NOMO-1 treated with dmso at 0.1 percent for 144 hours (cell line): ENCODE results near the gene CNTNAP2.
"Not testable (repeated sequence)": the region's sequence is repeated elsewhere in the genome, so short reads cannot be mapped to it uniquely, and the experiment has no call there.

Source experiments
- DNase-seq: peaks from one replicate; lab custom pipeline; 2025; ENCODE audit not compliant: unreplicated experiment; lab: John Stamatoyannopoulos, UW

The CNTNAP2 gene

DNA sequence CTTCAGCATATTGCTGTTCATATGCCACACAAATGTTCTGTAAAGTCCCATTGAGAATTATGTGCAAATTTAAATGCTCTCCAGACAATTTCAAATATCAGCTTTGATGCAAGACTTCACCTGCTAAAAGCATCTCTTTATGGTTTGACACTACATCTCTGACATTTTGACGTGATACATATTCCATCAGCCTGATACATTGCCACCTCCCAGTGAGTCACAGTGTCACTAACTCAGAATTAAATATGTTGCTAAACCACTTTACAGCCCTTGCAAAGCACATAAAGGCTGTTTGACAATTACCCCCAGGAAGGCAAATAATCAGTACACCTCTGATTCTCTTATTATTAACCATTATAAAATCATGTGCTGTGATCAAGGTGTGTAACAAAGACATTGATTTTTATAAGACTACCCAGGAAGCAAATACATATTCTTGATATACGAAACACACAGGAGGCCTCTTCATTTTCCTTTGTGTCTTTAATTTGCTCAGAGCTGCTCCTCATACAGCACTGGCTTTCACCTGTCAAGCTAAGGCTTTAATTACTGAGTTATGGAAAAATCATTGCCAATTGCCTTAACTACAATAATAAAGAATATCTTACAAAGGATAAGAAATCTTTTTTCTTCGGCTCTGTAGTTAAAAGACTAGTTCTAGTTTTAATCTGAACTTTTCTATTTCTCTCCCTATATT lies 1926.5 kb downstream of the CNTNAP2 start:
- DNase-seq: no peak

DNA sequence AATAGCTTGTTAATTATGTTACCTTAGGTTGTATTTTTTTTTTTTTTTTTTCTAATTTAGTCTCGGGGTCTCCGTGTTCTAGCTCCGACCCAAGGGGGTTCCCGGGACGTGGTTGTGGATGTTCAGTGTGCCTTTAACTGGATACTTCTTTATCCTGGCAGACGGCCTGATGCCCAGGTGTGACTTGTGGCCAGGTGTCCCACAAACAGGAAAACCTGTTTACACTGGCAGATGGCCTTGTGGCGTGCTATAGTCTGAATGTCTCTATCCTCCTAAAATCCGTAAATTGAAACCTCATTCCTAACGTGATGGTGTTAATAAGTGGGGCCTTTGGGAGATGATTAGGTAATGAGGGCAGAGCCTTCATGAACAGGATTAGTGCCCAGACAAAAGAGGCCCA lies 1927.6 kb downstream of the CNTNAP2 start:
- DNase-seq: no peak

GRCh38 chr7:148045521-148045920 lies 1928.9 kb downstream of the CNTNAP2 start:
- no peak for DNase-seq

DNA sequence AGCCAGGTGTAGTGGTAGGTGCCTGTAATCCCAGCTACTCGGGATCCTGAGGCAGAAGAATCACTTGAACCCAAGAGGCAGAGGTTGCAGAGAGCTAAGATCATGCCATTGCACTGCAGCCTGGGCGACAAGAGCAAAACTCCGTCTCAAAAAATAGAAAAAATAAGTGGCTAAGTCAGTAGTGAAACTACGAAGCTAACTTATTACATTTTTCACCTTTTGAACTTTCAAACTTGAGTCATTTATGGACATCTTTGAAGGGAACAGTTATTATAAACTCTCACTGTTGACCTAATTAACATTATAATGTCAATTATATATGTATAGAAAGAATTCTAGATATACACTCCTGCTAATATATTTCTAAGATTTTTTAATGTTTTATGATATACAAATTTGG lies 1932.5 kb downstream of the CNTNAP2 start:
- DNase-seq: no peak

GRCh38 chr7:148050492-148051158 lies 1934.0 kb downstream of the CNTNAP2 start:
- DNase-seq: no peak

- no peak for DNase-seq
Observed at GRCh38 chr7:148056406-148056805, 1939.8 kb downstream of the CNTNAP2 start.

DNA sequence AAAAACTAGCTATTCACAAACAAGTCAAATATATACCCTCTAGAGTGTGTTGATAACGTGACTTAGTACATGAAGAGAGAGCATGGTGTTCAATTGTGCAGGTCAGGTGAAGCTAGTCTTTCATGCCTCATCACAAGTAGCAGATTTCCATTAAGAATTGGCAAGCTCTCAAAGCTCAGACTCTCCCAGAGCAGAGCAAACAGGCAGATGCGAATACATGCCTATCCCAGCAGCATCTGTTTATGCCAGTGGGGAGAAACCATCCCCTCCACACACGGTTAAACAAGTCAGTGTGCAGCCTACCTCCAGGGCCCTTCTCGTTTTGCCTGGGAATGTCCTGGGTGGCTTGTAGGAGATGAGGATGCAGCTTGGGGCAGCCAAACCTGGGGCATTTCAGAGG lies 1941.5 kb downstream of the CNTNAP2 start:
- DNase-seq: no peak

- no peak for DNase-seq
Observed at GRCh38 chr7:148058753-148059152, 1942.2 kb downstream of the CNTNAP2 start.

GRCh38 chr7:148060724-148061123 lies 1944.1 kb downstream of the CNTNAP2 start:
- DNase-seq: no peak

- DNase-seq: not testable (repeated sequence)
Observed at GRCh38 chr7:148078111-148078510, 1961.5 kb downstream of the CNTNAP2 start.

GRCh38 chr7:148079206-148080080 lies 1962.8 kb downstream of the CNTNAP2 start:
- DNase-seq: no peak

DNA sequence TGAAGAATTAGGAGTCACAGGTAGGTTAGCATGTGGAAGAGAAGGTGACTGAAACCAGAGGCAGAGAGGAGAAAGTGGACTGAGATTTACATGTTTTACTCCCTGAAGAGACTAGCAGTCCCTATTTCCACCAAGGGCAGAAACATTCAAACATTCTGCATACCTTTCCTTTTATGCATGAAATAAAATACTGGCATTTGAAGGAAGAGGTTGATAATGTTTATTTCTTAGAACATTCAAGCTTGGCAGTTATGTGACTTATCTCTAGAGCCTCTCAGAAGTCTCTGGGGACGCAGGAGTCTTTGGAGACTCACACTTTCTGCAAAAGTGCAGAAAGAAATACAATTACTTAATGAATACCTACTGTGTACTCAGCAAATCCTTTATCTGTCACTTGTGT lies 1966.8 kb downstream of the CNTNAP2 start:
- DNase-seq: no peak

GRCh38 chr7:148084138-148084537 lies 1967.5 kb downstream of the CNTNAP2 start:
- DNase-seq: no peak

DNA sequence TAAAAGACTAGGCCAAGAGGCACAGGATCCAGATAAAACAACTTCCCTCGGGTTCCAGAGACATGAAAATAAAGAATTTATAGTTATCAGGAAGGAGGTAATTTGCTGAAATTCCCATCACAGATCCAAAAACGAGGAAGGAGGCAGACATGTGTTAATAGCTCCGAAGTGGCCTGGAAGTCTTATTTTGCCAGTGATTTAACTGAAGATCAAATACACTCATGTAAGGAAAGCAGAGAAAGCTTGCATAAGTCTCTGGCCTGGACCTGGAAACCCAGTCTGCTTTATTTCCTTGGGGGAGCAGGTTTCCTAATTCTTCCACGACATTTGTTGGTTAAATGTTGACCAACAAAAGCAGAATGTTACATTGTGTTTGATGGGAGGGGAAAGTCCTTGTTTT lies 1975.3 kb downstream of the CNTNAP2 start:
- no peak for DNase-seq

- no peak for DNase-seq
Observed at GRCh38 chr7:148093375-148094166, 1977.0 kb downstream of the CNTNAP2 start.

DNA sequence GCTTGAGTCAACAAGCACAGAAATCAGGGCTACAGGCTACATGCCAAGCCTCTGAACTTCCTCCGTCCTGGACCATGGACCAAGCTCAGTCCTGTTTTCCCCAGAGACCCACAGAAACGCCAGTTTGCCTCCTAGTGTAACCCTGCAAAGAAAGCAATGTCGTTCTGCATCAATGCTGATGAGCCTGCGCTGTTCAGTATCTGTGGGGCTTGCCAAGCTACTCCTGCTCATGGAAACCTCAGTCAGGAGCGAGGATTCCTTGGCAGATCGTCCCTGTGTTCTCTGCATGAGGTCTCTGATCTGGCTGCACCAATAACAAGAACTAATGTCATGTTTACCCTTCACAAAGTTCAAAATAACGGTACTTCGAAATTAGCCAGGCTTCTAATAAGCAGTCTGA lies 1978.5 kb downstream of the CNTNAP2 start:
- DNase-seq: no peak

- DNase-seq: no peak
Observed at GRCh38 chr7:148104136-148104716, 1987.6 kb downstream of the CNTNAP2 start.

- no peak for DNase-seq
Observed at GRCh38 chr7:148104924-148105323, 1988.3 kb downstream of the CNTNAP2 start.

- no peak for DNase-seq
Observed at GRCh38 chr7:148105853-148106252, 1989.3 kb downstream of the CNTNAP2 start.

- DNase-seq: no peak
Observed at GRCh38 chr7:148107443-148108127, 1991.0 kb downstream of the CNTNAP2 start.
